DND-41 (cell line): ENCODE measurements around the gene POLR2C.

Source experiments
- ATAC-seq: fragments of 200-7000 bp; cut with Tn5 transposase; 3 replicates; pipeline ENCODE4 v1.9.1; 2021; ENCODE audit warnings: low read depth; ENCODE audit not compliant: insufficient read depth
- DNase-seq: peaks from one replicate; pipeline ENCODE4 v3.0.0-alpha.2; 2020
- H2AFZ ChIP-seq: 2 replicates; pipeline ENCODE4 v1.6.0; 2012; ENCODE audit warnings: low read depth, low read length
- H3K27ac ChIP-seq: 2 replicates; pipeline ENCODE4 v1.5.1; 2012; ENCODE audit warnings: low read length, inconsistent platforms
- H3K27me3 ChIP-seq: fragments of 200-600 bp; sonication (generic); 2 replicates; pipeline ENCODE4 v1.6.0; 2012; ENCODE audit warnings: low read length, mild to moderate bottlenecking, inconsistent platforms; ENCODE audit not compliant: insufficient read depth, poor library complexity
- H3K36me3 ChIP-seq: 2 replicates; pipeline ENCODE4 v1.5.1; 2012; ENCODE audit warnings: low read length, inconsistent platforms; ENCODE audit not compliant: insufficient read depth
- H3K4me1 ChIP-seq: 2 replicates; pipeline ENCODE4 v1.5.1; 2012; ENCODE audit warnings: mild to moderate bottlenecking, low read length; ENCODE audit not compliant: insufficient read depth
- H3K4me2 ChIP-seq: 2 replicates; pipeline ENCODE4 v1.6.0; 2012; ENCODE audit warnings: mild to moderate bottlenecking, moderate library complexity, low read length, inconsistent platforms; ENCODE audit not compliant: insufficient read depth
- H3K4me3 ChIP-seq, 2 experiments: fragments of 200-600 bp in 1 of 2; shearing (Covaris generic) in 1 of 2; 2 replicates each; pipeline ENCODE4 v1.5.1; 2012 to 2016; ENCODE audit warnings: inconsistent platforms in 2 of 2, low read length in 2 of 2, mild to moderate bottlenecking in 2 of 2, low read depth in 1 of 2, moderate library complexity in 1 of 2
- H3K79me2 ChIP-seq: 2 replicates; pipeline ENCODE4 v1.6.0; 2012; ENCODE audit warnings: low read length, inconsistent platforms; ENCODE audit not compliant: insufficient read depth
- H3K9ac ChIP-seq: 2 replicates; pipeline ENCODE4 v1.6.0; 2012; ENCODE audit warnings: low read depth, mild to moderate bottlenecking, inconsistent platforms, low read length, moderate library complexity
- H3K9me3 ChIP-seq: 2 replicates; pipeline ENCODE4 v1.5.1; 2012; ENCODE audit warnings: low read length, moderate library complexity, mild to moderate bottlenecking, inconsistent platforms; ENCODE audit not compliant: insufficient read depth, severe bottlenecking
- H4K20me1 ChIP-seq: 2 replicates; pipeline ENCODE4 v1.6.0; 2012; ENCODE audit warnings: low read length; ENCODE audit not compliant: insufficient read depth
- EZH2 ChIP-seq: IDR thresholded peaks from 3 replicates; pipeline ENCODE4 v1.6.1; 2012; ENCODE audit warnings: borderline replicate concordance, low read depth, mild to moderate bottlenecking, moderate library complexity, low read length, inconsistent platforms; ENCODE audit not compliant: severe bottlenecking
- TF ChIP-seq, protein P1 (sequence below): IDR thresholded peaks from 2 replicates; pipeline ENCODE4 v1.5.1; 2012; ENCODE audit warnings: borderline replicate concordance, low read length, moderate library complexity, mild to moderate bottlenecking; ENCODE audit not compliant: poor library complexity, severe bottlenecking; ENCODE audit errors: extremely low read depth

Gene POLR2C

DNA sequence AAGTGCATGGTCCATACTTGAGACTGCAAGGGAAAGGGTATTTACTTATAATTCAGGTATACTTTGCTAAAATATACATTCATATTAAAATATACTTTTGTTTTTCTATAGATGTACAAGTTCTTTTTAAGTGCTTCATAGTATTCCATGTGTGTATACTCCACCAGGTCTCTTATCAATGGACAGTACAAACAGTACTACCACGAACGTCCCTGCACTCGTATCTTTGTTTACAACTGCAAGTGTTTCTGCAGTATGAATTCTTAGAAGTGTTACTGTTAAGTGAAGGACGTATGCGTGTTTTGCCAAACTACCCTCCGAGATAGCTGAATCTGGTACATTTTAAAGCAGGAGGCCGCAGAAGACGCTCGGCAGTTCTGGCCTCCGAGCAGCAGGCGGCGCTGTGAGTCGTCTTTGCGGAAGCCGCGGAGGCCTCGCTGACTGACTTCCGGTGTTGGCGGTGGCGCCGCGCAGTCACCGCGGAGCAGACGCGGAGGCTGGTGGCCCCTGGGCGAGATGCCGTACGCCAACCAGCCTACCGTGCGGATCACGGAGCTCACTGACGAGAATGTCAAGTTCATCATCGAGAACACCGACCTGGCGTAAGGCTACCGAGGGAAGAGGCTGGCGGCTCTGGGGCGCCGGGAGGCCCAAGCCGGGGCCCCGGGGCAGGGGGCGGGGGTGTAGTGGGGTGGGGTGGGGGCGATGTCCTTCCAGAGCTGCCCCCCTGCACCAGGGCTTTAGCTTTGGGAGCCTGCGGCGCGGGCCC, at the start of gene POLR2C:
Gene POLR2C, plus strand, starts transcription at position 471 of the 769 bp plus-strand sequence. Its CDS starts 46 bp downstream, at position 517.
- H3K9me3 ChIP-seq: no peaks in the 10 kb centered on the region
- peak; percentile 91 for DNase-seq
- no peaks in the 10 kb centered on the region; the same call in 1 of the 2 replicates for H4K20me1 ChIP-seq
- peak within 1 kb of the TSS; percentile 71 for H2AFZ ChIP-seq
- TF ChIP-seq, protein P1, sequence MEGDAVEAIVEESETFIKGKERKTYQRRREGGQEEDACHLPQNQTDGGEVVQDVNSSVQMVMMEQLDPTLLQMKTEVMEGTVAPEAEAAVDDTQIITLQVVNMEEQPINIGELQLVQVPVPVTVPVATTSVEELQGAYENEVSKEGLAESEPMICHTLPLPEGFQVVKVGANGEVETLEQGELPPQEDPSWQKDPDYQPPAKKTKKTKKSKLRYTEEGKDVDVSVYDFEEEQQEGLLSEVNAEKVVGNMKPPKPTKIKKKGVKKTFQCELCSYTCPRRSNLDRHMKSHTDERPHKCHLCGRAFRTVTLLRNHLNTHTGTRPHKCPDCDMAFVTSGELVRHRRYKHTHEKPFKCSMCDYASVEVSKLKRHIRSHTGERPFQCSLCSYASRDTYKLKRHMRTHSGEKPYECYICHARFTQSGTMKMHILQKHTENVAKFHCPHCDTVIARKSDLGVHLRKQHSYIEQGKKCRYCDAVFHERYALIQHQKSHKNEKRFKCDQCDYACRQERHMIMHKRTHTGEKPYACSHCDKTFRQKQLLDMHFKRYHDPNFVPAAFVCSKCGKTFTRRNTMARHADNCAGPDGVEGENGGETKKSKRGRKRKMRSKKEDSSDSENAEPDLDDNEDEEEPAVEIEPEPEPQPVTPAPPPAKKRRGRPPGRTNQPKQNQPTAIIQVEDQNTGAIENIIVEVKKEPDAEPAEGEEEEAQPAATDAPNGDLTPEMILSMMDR: peak; percentile 99
- TF ChIP-seq EZH2: no peak
- H3K4me1 ChIP-seq: peaks cover 23% of the 10 kb centered on the region
- H3K4me3 ChIP-seq: peak within 1 kb of the TSS; percentile 83 to 88
- peaks cover 73% of the 10 kb centered on the region for H3K36me3 ChIP-seq
- H3K79me2 ChIP-seq: peaks cover 30% of the 10 kb centered on the region
- peak within 1 kb of the TSS; percentile 98 for H3K4me2 ChIP-seq
- H3K9ac ChIP-seq: peak within 1 kb of the TSS; percentile 82
- H3K27me3 ChIP-seq: no peaks in the 10 kb centered on the region
- H3K27ac ChIP-seq: peak within 1 kb of the TSS; percentile 78
- peak; percentile 94 for ATAC-seq

GRCh38 chr16:57413301-57413730, 49.2 kb upstream of the POLR2C start:
- H3K27me3 ChIP-seq: no peaks in the 10 kb centered on the region
- no peaks in the 10 kb centered on the region for H4K20me1 ChIP-seq
- no peak overlapping the region for H2AFZ ChIP-seq
- peaks cover 9% of the 10 kb centered on the region for H3K4me1 ChIP-seq
- DNase-seq (no peak), ATAC-seq (no peak)
- no peak overlapping the region for H3K4me3 ChIP-seq
- H3K79me2 ChIP-seq: no peaks in the 10 kb centered on the region
- H3K27ac ChIP-seq: no peak overlapping the region
- H3K4me2 ChIP-seq: no peak overlapping the region
- H3K9me3 ChIP-seq: no peaks in the 10 kb centered on the region
- no peak overlapping the region for H3K9ac ChIP-seq
- TF ChIP-seq, protein P1: no peak
- TF ChIP-seq EZH2: no peak
- no peaks in the 10 kb centered on the region for H3K36me3 ChIP-seq

DNA sequence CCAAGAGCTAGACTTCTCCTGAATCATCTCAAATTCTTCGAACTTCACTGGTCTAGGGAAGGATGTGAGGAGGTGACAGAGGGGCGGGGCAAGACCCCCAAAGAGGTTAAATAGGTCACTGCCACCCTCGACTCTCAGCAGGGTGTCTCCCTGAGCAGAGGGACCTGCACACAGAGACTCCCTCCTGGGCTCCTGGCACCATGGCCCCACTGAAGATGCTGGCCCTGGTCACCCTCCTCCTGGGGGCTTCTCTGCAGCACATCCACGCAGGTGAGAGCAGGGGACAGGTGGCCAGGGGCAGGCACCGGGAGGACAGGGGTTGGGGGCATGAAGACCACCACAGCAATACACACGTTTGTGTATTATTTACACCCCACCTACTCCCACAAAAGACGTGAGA, 48.7 kb upstream of the POLR2C start:
- Histone ChIP-seq H3K27me3 (no peaks in the 10 kb centered on the region), H3K4me1 (peaks cover 10% of the 10 kb centered on the region), H3K4me2 (no peak overlapping the region), H3K9me3 (no peaks in the 10 kb centered on the region), H2AFZ (no peak overlapping the region), H3K9ac (no peak overlapping the region), H3K4me3 (no peak overlapping the region), H3K36me3 (no peaks in the 10 kb centered on the region), H3K27ac (no peak overlapping the region), H3K79me2 (no peaks in the 10 kb centered on the region), H4K20me1 (no peaks in the 10 kb centered on the region)
- ATAC-seq (no peak), DNase-seq (no peak)
- TF ChIP-seq, protein P1: no peak
- TF ChIP-seq EZH2: no peak
